ENCODE results near the gene PACSIN1.

DNA sequence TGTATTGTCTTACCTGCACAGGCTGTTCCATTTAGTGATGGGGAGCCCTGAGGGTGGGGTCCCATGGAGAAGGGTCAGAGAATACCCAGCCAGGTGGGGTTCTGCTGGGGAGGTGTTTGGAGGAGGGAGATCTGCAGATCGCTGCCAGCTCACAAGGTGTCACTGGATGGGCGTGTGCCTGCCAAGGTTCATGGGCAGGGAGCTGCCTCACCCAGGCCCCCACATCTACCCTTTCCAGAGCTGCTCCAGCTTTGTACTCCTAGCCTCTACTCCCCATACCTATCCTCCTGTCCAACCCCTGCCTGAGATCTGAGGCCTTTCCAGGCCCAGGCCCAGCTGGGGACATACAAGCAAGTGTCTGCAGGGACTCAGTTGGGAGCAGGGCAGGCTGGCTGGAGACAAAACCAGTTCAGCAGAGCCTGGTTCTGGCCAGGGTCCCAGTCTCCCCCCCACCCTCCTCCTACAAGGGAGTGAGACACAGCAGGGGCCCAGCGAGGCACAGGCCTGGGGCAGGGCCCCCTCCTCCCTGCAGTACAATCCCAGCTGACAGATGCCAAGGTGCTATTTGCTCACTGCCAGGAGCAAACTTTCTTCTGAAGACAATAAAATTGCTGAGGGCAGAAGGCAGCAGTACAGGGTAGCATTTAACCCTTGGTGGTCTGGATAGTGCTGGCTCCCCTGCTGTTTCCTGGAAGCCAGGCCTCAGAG, 70.5 kb downstream of the PACSIN1 start:
- TF ChIP-seq, protein P1, sequence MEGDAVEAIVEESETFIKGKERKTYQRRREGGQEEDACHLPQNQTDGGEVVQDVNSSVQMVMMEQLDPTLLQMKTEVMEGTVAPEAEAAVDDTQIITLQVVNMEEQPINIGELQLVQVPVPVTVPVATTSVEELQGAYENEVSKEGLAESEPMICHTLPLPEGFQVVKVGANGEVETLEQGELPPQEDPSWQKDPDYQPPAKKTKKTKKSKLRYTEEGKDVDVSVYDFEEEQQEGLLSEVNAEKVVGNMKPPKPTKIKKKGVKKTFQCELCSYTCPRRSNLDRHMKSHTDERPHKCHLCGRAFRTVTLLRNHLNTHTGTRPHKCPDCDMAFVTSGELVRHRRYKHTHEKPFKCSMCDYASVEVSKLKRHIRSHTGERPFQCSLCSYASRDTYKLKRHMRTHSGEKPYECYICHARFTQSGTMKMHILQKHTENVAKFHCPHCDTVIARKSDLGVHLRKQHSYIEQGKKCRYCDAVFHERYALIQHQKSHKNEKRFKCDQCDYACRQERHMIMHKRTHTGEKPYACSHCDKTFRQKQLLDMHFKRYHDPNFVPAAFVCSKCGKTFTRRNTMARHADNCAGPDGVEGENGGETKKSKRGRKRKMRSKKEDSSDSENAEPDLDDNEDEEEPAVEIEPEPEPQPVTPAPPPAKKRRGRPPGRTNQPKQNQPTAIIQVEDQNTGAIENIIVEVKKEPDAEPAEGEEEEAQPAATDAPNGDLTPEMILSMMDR (IDR thresholded peaks at IDR 0.05; ENCODE audit: extremely low read depth in 1 of 2, insufficient read depth in 1 of 2, low read depth in 1 of 2, low read length in 2 of 2) = no peak
- TF ChIP-seq POLR2A (IDR thresholded peaks at IDR 0.05; ENCODE audit: low read depth, low read length) (no peak), POLR2AphosphoS5 (IDR thresholded peaks at IDR 0.05; ENCODE audit: insufficient read depth, low read depth, low read length) (no peak), EZH2 (IDR thresholded peaks at IDR 0.05; ENCODE audit: borderline replicate concordance, low read depth, low read length, severe bottlenecking) (no peak), FOS (IDR thresholded peaks at IDR 0.05; ENCODE audit: borderline replicate concordance, insufficient read depth, low read length) (no peak), JUN (IDR thresholded peaks at IDR 0.05; ENCODE audit: borderline replicate concordance, insufficient read depth, insufficient read length, low read depth) (no peak)

All from endothelial cell of umbilical vein (primary cell).